Nephron progenitor cell (in vitro differentiated cells): Measurements from ENCODE around the gene FRMD1.

Experiments used
- DNase-seq: peaks from one replicate; pipeline ENCODE4 v3.0.0; 2021
- H3K27ac Mint-ChIP-seq: 2 replicates; pipeline ENCODE4 v1.8.0; 2021; ENCODE audit warnings: mild to moderate bottlenecking, moderate library complexity, mixed read lengths
- H3K27me3 Mint-ChIP-seq: 2 replicates; pipeline ENCODE4 v1.8.0; 2021; ENCODE audit warnings: mild to moderate bottlenecking, low read depth, mixed read lengths; ENCODE audit not compliant: poor library complexity
- H3K36me3 Mint-ChIP-seq: 2 replicates; pipeline ENCODE4 v1.8.0; 2021; ENCODE audit warnings: low read depth, mixed read lengths
- H3K4me1 Mint-ChIP-seq: 2 replicates; pipeline ENCODE4 v1.8.0; 2021; ENCODE audit warnings: mixed read lengths
- H3K4me3 Mint-ChIP-seq: 2 replicates; pipeline ENCODE4 v1.8.0; 2021; ENCODE audit warnings: mild to moderate bottlenecking, moderate library complexity, mixed read lengths
- H3K9me3 Mint-ChIP-seq: 2 replicates; pipeline ENCODE4 v1.8.0; 2021; ENCODE audit warnings: mild to moderate bottlenecking, moderate library complexity, mixed read lengths
- TF ChIP-seq, protein P1 (sequence below): fragments of 200-600 bp; sonication (generic); IDR thresholded peaks from 2 replicates; pipeline ENCODE4 v1.5.0; 2021; ENCODE audit warnings: antibody characterized with exemption

The FRMD1 gene

DNA sequence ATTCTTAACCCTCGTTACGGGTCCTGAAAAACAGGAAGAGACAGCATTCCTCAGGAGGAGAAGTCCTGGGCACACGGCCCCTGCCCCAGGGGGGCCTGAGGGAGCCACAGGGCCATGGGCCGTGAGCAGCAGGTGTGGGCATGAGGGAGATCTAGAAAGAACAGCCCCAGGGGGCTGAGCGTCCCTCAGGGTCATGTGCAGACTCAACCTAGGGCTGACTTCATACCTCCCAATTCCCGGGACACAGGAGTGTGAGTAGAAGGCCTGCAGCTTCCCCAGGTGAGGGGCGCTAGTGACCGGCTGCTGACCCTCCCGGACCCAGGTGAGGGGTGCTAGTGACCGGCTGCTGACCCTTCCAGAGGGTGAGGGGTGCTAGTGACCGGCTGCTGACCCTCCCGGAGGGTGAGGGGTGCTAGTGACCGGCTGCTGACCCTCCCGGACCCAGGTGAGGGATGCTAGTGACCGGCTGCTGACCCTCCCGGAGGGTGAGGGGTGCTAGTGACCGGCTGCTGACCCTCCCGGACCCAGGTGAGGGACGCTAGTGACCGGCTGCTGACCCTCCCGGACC is 35.1 kb downstream of the FRMD1 start:
- no peak overlapping the region for H3K4me3 Mint-ChIP-seq
- no peak overlapping the region for H3K27ac Mint-ChIP-seq
- H3K36me3 Mint-ChIP-seq = no peaks in the 10 kb centered on the region
- no peaks in the 10 kb centered on the region for H3K4me1 Mint-ChIP-seq
- H3K27me3 Mint-ChIP-seq = peaks cover 3% of the 10 kb centered on the region
- no peak for DNase-seq
- TF ChIP-seq, protein P1, sequence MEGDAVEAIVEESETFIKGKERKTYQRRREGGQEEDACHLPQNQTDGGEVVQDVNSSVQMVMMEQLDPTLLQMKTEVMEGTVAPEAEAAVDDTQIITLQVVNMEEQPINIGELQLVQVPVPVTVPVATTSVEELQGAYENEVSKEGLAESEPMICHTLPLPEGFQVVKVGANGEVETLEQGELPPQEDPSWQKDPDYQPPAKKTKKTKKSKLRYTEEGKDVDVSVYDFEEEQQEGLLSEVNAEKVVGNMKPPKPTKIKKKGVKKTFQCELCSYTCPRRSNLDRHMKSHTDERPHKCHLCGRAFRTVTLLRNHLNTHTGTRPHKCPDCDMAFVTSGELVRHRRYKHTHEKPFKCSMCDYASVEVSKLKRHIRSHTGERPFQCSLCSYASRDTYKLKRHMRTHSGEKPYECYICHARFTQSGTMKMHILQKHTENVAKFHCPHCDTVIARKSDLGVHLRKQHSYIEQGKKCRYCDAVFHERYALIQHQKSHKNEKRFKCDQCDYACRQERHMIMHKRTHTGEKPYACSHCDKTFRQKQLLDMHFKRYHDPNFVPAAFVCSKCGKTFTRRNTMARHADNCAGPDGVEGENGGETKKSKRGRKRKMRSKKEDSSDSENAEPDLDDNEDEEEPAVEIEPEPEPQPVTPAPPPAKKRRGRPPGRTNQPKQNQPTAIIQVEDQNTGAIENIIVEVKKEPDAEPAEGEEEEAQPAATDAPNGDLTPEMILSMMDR = no peak
- peaks cover 38% of the 10 kb centered on the region for H3K9me3 Mint-ChIP-seq

DNA sequence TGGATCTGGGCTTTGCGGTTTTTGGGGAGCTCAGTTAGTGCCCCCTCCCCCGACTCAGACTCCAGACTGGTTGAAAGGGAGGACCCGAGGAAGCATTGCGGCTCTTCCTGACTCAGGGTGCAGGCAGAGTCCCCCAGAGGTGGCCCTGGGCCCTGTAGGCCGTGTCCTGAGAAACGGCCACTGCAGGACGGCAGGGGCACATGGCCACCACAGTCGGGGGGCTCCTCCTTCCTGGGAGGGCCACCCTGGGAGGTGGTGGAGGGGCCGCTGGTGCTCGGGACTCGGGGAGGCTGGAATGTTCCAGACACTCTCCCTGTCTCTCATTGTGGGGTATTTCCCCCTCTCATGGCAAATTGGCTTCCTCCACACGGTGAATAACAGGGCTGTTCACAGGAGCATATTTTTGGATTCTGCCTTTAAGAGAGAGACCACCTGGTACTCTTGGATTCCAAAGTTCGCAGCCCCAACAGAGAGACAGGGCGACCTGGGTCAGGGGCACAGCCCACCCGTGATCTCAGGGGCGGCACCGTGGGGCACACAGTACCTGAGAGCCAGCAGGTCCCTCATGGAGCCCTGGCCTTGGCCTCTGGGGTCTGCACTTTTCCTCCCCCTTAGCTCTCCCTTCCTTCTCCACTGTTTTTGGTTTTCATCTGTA is 35.7 kb downstream of the FRMD1 start:
- no peak for DNase-seq
- TF ChIP-seq, protein P1 = no peak
- Mint-ChIP-seq H3K9me3 (peaks cover 44% of the 10 kb centered on the region), H3K27ac (no peak overlapping the region), H3K4me1 (no peaks in the 10 kb centered on the region), H3K36me3 (peaks cover 6% of the 10 kb centered on the region), H3K27me3 (peaks cover 7% of the 10 kb centered on the region), H3K4me3 (no peak overlapping the region)

DNA sequence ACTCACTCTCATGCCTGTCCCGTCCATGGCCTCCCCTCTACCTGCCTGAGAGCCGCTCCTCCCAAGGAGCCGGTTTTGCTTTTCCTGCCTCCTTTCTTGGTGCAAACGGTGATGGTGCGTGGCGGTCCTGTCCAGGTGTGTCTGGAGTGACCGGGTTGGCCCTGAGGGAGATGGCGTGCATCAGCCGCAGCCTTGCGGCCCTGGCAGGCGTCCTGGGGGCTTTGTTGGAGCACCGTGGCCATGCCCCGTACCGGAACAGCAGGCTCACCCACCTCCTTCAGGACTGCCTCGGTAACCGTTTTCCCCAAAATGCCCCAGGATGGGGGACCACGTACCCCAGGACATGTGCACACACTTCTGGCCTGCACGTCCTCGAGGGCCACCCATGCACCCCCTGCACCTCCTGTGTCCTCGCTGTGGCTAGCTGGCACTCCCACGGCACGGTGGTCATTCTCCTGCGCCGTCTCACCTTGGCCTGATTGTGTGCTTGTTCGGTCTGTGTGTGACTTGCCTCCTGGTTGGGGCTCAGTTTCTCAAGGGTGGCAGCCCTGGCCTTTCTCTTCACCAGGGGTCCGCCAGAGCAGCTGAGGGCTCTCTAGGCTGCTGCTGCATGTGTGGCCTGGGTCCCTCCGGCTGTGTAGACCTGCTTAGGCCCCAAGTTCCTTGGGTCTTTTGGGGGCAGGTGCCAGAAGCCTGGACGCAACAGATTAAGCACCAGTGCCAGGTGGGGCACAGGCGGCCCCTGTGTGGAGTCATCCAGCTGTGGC is 36.4 kb downstream of the FRMD1 start:
- DNase-seq = no peak
- Mint-ChIP-seq H3K27ac (no peak overlapping the region), H3K4me3 (no peak overlapping the region), H3K27me3 (peaks cover 14% of the 10 kb centered on the region), H3K36me3 (peaks cover 12% of the 10 kb centered on the region), H3K4me1 (no peaks in the 10 kb centered on the region), H3K9me3 (peaks cover 52% of the 10 kb centered on the region)
- TF ChIP-seq, protein P1 = no peak

DNA sequence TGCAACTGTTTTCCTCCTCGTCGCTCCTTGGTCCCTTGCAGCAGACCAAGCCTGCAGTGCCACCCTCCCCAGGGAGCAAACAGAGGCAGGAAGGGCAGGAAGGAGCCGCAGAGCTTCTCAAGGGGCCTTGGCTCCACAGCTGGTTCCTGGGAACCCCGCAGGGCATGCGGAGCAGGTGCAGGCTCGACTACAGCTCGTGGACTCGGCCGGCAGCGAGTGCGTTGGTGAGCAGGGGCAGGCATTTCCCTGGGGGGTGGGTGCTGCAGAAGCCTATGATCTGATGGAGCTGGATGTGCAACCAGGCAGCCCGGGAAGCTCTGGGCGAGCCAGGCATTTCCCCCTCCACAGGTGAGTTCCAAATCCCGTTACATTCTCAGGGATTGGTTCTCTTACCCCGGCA is 37.1 kb downstream of the FRMD1 start:
- peaks cover 19% of the 10 kb centered on the region for H3K27me3 Mint-ChIP-seq
- peaks cover 17% of the 10 kb centered on the region for H3K36me3 Mint-ChIP-seq
- H3K4me3 Mint-ChIP-seq = no peak overlapping the region
- no peak for DNase-seq
- no peaks in the 10 kb centered on the region for H3K4me1 Mint-ChIP-seq
- TF ChIP-seq, protein P1 = no peak
- no peak overlapping the region for H3K27ac Mint-ChIP-seq
- H3K9me3 Mint-ChIP-seq = peaks cover 58% of the 10 kb centered on the region

DNA sequence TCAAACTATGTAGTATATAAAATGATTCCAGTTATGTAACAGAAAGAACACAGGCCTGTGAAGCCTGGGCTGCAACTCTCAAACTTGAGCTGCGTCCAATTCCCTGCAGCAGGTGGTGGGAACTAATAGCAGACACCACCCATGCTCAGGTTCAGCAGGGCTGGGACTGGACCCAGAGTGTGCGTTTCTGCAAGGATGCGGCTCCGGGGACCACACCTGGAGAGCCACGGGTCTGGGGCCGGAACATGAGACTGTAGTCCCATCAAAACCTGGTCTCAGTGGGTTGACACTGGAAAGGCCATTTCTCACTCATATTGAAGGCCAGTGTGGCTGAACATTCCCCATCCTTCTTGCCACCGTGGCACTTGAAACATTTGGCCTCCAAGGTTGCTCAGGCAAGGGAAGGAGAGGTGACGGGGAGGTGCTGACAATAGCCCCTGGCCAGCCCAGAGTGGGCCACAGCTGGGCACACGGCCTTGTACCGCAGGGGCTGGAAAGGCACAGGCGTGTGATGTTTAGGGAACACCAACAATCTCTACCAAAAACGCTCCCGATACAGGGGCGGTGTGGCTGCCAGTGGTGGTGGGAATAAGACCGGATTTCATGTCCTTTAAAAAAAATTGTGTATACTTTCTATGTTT is 38.0 kb downstream of the FRMD1 start:
- H3K27me3 Mint-ChIP-seq = peaks cover 16% of the 10 kb centered on the region
- TF ChIP-seq, protein P1 = no peak
- peaks cover 22% of the 10 kb centered on the region for H3K36me3 Mint-ChIP-seq
- H3K4me1 Mint-ChIP-seq = peaks cover 4% of the 10 kb centered on the region
- no peak for DNase-seq
- no peak overlapping the region for H3K27ac Mint-ChIP-seq
- peaks cover 66% of the 10 kb centered on the region for H3K9me3 Mint-ChIP-seq
- no peak overlapping the region for H3K4me3 Mint-ChIP-seq
